Neural cell (in vitro differentiated cells): ENCODE results near the gene KRTAP10-4. TPM values are rescaled to one million over a fixed set of nuclear protein-coding genes. Genes with fewer than 3 reads are reported as not detected.

Experiments used
- H2AFZ ChIP-seq: fragments of 200-600, 300-800 bp; sonication (generic), shearing (Covaris generic); 2 replicates; pipeline ENCODE4 v1.6.0; 2014; ENCODE audit warnings: low read depth, mild to moderate bottlenecking, antibody characterized with exemption, low read length, moderate library complexity
- H3F3A ChIP-seq: fragments of 200-600 bp; shearing (Covaris generic); 2 replicates; pipeline ENCODE4 v1.6.1; 2016; ENCODE audit warnings: mild to moderate bottlenecking, moderate library complexity, mixed read lengths, antibody characterized with exemption, low read length; ENCODE audit not compliant: insufficient read depth, poor library complexity, severe bottlenecking
- H3K27ac ChIP-seq: fragments of 200-600, 300-800 bp; sonication (generic), shearing (Covaris generic); 2 replicates; pipeline ENCODE4 v1.5.1; 2014; ENCODE audit warnings: mild to moderate bottlenecking, low read length, moderate library complexity
- H3K27me3 ChIP-seq: fragments of 300-800, 200-600 bp; sonication (generic), shearing (Covaris generic); 2 replicates; pipeline ENCODE4 v1.6.0; 2014; ENCODE audit warnings: mild to moderate bottlenecking, low read depth, low read length, moderate library complexity; ENCODE audit not compliant: insufficient read depth
- H3K36me3 ChIP-seq: fragments of 300-800, 200-600 bp; sonication (generic), shearing (Covaris generic); 2 replicates; pipeline ENCODE4 v1.5.1; 2014; ENCODE audit warnings: mild to moderate bottlenecking, antibody characterized with exemption, low read length, moderate library complexity; ENCODE audit not compliant: insufficient read depth
- H3K4me2 ChIP-seq: fragments of 300-800, 200-600 bp; sonication (generic), shearing (Covaris generic); 2 replicates; pipeline ENCODE4 v1.6.0; 2014; ENCODE audit warnings: mild to moderate bottlenecking, low read length
- H3K4me3 ChIP-seq: fragments of 300-800, 200-600 bp; sonication (generic), shearing (Covaris generic); 2 replicates; pipeline ENCODE4 v1.5.1; 2014; ENCODE audit warnings: mild to moderate bottlenecking, low read length, moderate library complexity
- H3K79me2 ChIP-seq: fragments of 200-600 bp; shearing (Covaris generic); replicated peaks from 2 replicates; pipeline ENCODE4 v1.6.0; 2014; ENCODE audit warnings: mild to moderate bottlenecking, low read length, moderate library complexity; ENCODE audit not compliant: insufficient read depth
- H3K9ac ChIP-seq: fragments of 300-800, 200-600 bp; sonication (generic), shearing (Covaris generic); 2 replicates; pipeline ENCODE4 v1.6.1; 2016; ENCODE audit warnings: mild to moderate bottlenecking, low read length, mixed read lengths
- H3K9me2 ChIP-seq: fragments of 200-600 bp; shearing (Covaris generic); 2 replicates; pipeline ENCODE4 v1.6.1; 2016; ENCODE audit warnings: mild to moderate bottlenecking, low read length, mixed read lengths; ENCODE audit not compliant: insufficient read depth
- H3K9me3 ChIP-seq: fragments of 200-600, 300-800 bp; sonication (generic), shearing (Covaris generic); 2 replicates; pipeline ENCODE4 v1.6.1; 2016; ENCODE audit warnings: mild to moderate bottlenecking, mixed run types, low read length, moderate library complexity, mixed read lengths
- H4K20me1 ChIP-seq: fragments of 200-600 bp; shearing (Covaris generic); 2 replicates; pipeline ENCODE4 v1.6.1; 2016; ENCODE audit warnings: mild to moderate bottlenecking, mixed run types; ENCODE audit not compliant: insufficient read depth
- EP300 ChIP-seq: fragments of 450-650 bp; conservative IDR thresholded peaks from 2 replicates; pipeline ENCODE4 v1.6.1; 2014; ENCODE audit warnings: antibody characterized with exemption, mild to moderate bottlenecking, moderate library complexity; ENCODE audit not compliant: poor library complexity, severe bottlenecking
- EZH2 ChIP-seq: fragments of 200-600, 300-800 bp; shearing (Covaris generic), sonication (generic); IDR thresholded peaks from 2 replicates; pipeline ENCODE4 v1.6.1; 2014; ENCODE audit warnings: antibody characterized with exemption, low read length, borderline replicate concordance, mild to moderate bottlenecking; ENCODE audit not compliant: insufficient read depth, poor library complexity, severe bottlenecking
- MXI1 ChIP-seq: fragments of 450-650 bp; conservative IDR thresholded peaks from 2 replicates; pipeline ENCODE4 v1.6.1; 2014; ENCODE audit warnings: antibody characterized with exemption, mild to moderate bottlenecking; ENCODE audit not compliant: poor library complexity, severe bottlenecking
- POLR2AphosphoS5 ChIP-seq: IDR thresholded peaks from 2 replicates; pipeline ENCODE4 v1.6.1; 2012
- RAD21 ChIP-seq: fragments of 450-650 bp; conservative IDR thresholded peaks from 2 replicates; pipeline ENCODE4 v1.6.1; 2014; ENCODE audit warnings: antibody characterized with exemption, mild to moderate bottlenecking, moderate library complexity
- REST ChIP-seq: IDR thresholded peaks from 2 replicates; pipeline ENCODE4 v1.6.1; 2012; ENCODE audit warnings: borderline replicate concordance
- SMC3 ChIP-seq: fragments of 450-650 bp; conservative IDR thresholded peaks from 2 replicates; pipeline ENCODE4 v1.6.1; 2014; ENCODE audit warnings: antibody characterized with exemption, mild to moderate bottlenecking, moderate library complexity; ENCODE audit not compliant: poor library complexity
- TAF1 ChIP-seq: IDR thresholded peaks from 2 replicates; pipeline ENCODE4 v1.6.1; 2012; ENCODE audit warnings: low read depth
- polyA plus RNA-seq: library from polyadenylated mRNA; depleted of rRNA; stranded (reverse); fragments of >200 nt; gene quantifications from 2 replicates; pipeline ENCODE4 v1.2.3, GENCODE V29; 2014
- TF ChIP-seq, protein P1 (sequence below): fragments of 450-650 bp; IDR thresholded peaks from 2 replicates; pipeline ENCODE4 v1.5.1; 2014; ENCODE audit warnings: antibody characterized with exemption, mild to moderate bottlenecking, moderate library complexity; ENCODE audit not compliant: poor library complexity, severe bottlenecking

KRTAP10-4 gene
- polyA plus RNA-seq, 1 donor from 2014 or later, result not detected

DNA sequence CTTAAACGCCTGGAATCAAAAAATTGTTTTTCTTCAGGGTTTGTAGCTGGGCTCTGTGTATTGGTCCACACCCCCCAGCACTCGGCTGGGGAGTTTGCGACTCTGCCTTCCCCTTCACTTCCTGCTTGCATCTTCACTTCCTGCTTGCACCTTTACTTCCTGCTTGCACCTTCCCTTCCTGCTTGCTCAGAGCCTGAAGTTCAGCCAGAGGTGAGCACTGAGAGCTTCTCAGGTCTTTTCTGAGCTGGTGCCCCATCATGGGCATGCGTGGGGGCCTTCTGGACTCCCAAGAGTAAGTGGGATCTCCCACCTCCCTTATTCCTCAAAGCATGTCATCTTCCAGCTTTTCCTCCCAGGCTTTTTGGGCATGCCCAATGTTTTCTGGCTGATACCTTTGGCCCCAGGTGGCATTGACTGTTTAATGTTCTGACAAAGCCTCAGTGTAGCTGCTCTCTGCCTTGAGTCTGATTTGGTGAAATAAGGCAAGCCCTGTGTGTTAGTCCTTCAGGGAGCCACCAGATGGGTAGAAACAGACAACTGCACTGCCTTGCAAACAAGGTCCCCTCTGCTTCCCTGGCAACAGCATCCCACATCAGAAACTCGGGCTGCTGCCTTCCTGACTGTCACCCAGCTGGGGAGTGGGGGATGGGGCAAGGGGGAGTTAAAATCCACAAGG, 25.7 kb upstream of the KRTAP10-4 start:
- Histone ChIP-seq H3K9ac (no peak overlapping the region), H3K79me2 (no peaks in the 10 kb centered on the region), H3F3A (no peaks in the 10 kb centered on the region), H3K27ac (no peak overlapping the region), H3K36me3 (no peaks in the 10 kb centered on the region), H3K9me3 (no peaks in the 10 kb centered on the region), H2AFZ (no peak overlapping the region), H3K27me3 (no peaks in the 10 kb centered on the region), H3K9me2 (no peaks in the 10 kb centered on the region), H4K20me1 (no peaks in the 10 kb centered on the region), H3K4me2 (no peak overlapping the region), H3K4me3 (no peak overlapping the region)
- no peak for TF ChIP-seq EP300
- TF ChIP-seq, protein P1, sequence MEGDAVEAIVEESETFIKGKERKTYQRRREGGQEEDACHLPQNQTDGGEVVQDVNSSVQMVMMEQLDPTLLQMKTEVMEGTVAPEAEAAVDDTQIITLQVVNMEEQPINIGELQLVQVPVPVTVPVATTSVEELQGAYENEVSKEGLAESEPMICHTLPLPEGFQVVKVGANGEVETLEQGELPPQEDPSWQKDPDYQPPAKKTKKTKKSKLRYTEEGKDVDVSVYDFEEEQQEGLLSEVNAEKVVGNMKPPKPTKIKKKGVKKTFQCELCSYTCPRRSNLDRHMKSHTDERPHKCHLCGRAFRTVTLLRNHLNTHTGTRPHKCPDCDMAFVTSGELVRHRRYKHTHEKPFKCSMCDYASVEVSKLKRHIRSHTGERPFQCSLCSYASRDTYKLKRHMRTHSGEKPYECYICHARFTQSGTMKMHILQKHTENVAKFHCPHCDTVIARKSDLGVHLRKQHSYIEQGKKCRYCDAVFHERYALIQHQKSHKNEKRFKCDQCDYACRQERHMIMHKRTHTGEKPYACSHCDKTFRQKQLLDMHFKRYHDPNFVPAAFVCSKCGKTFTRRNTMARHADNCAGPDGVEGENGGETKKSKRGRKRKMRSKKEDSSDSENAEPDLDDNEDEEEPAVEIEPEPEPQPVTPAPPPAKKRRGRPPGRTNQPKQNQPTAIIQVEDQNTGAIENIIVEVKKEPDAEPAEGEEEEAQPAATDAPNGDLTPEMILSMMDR, result no peak
- TF ChIP-seq REST, result no peak
- no peak for TF ChIP-seq TAF1
- TF ChIP-seq POLR2AphosphoS5, result no peak
- TF ChIP-seq SMC3, result no peak

- no peaks in the 10 kb centered on the region for H3K36me3 ChIP-seq
- H3K27me3 ChIP-seq, result no peaks in the 10 kb centered on the region
- H3F3A ChIP-seq, result no peaks in the 10 kb centered on the region
- no peak for TF ChIP-seq REST
- TF ChIP-seq MXI1, result no peak
- no peak for TF ChIP-seq SMC3
- no peak for TF ChIP-seq TAF1
- TF ChIP-seq EZH2, result no peak
- TF ChIP-seq POLR2AphosphoS5, result no peak
- no peak for TF ChIP-seq EP300
- no peak for TF ChIP-seq RAD21
- TF ChIP-seq, protein P1, result no peak
- H3K9ac ChIP-seq, result no peak overlapping the region
- no peaks in the 10 kb centered on the region for H3K79me2 ChIP-seq
- H3K9me3 ChIP-seq, result no peaks in the 10 kb centered on the region
- no peaks in the 10 kb centered on the region for H4K20me1 ChIP-seq
- H3K4me3 ChIP-seq, result no peak overlapping the region
- no peak overlapping the region for H3K4me2 ChIP-seq
- H2AFZ ChIP-seq, result no peak overlapping the region
- no peak overlapping the region for H3K27ac ChIP-seq
- no peaks in the 10 kb centered on the region for H3K9me2 ChIP-seq
These were observed 25.1 kb upstream of the KRTAP10-4 start for GRCh38 chr21:44548381-44548780.
